ENCODE results near the gene RARB.

DNA sequence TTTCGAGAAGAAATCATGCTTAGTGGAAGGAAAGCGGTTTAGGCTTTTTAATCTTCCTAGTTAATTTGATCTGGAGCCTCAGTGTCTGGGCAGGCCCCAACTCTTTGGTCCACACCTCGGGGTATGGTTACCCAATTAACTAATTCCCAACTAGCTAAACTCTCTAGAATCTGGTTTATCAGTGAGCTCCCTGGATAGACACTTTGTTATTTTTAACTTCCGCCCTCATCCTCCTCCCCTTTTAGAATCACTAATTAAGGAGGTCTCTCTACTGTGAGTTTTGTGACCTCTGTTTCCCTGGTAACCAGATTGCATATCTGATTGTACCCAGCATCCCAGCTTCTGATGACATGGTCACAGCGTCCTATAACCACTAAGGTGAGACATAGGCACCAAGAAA lies 112.2 kb downstream of the RARB start:
- TF ChIP-seq TCF4 (CRISPR knock-in tag; IDR thresholded peaks at IDR 0.05; ENCODE audit: borderline replicate concordance), result no peak
- TF ChIP-seq, protein P1, sequence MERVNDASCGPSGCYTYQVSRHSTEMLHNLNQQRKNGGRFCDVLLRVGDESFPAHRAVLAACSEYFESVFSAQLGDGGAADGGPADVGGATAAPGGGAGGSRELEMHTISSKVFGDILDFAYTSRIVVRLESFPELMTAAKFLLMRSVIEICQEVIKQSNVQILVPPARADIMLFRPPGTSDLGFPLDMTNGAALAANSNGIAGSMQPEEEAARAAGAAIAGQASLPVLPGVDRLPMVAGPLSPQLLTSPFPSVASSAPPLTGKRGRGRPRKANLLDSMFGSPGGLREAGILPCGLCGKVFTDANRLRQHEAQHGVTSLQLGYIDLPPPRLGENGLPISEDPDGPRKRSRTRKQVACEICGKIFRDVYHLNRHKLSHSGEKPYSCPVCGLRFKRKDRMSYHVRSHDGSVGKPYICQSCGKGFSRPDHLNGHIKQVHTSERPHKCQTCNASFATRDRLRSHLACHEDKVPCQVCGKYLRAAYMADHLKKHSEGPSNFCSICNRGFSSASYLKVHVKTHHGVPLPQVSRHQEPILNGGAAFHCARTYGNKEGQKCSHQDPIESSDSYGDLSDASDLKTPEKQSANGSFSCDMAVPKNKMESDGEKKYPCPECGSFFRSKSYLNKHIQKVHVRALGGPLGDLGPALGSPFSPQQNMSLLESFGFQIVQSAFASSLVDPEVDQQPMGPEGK (CRISPR knock-in tag; IDR thresholded peaks at IDR 0.05; ENCODE audit: borderline replicate concordance), result no peak
- no peak for TF ChIP-seq SNAI2 (CRISPR knock-in tag; IDR thresholded peaks at IDR 0.05)
- TF ChIP-seq OSR1 (CRISPR knock-in tag; IDR thresholded peaks at IDR 0.05), result no peak
- TF ChIP-seq, protein P2, sequence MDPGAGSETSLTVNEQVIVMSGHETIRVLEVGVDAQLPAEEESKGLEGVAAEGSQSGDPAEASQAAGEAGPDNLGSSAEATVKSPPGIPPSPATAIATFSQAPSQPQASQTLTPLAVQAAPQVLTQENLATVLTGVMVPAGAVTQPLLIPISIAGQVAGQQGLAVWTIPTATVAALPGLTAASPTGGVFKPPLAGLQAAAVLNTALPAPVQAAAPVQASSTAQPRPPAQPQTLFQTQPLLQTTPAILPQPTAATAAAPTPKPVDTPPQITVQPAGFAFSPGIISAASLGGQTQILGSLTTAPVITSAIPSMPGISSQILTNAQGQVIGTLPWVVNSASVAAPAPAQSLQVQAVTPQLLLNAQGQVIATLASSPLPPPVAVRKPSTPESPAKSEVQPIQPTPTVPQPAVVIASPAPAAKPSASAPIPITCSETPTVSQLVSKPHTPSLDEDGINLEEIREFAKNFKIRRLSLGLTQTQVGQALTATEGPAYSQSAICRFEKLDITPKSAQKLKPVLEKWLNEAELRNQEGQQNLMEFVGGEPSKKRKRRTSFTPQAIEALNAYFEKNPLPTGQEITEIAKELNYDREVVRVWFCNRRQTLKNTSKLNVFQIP (CRISPR knock-in tag; IDR thresholded peaks at IDR 0.05; ENCODE audit: borderline replicate concordance, low read depth), result no peak
- TF ChIP-seq ZFP3 (CRISPR knock-in tag; IDR thresholded peaks at IDR 0.05), result no peak
- no peak for TF ChIP-seq ZFP30 (CRISPR knock-in tag; IDR thresholded peaks at IDR 0.05)
- no peak for TF ChIP-seq ZC3H10 (CRISPR knock-in tag; IDR thresholded peaks at IDR 0.05)
- TF ChIP-seq PPARA (CRISPR knock-in tag; IDR thresholded peaks at IDR 0.05; ENCODE audit: borderline replicate concordance), result no peak
- no peak for TF ChIP-seq ZNF8 (CRISPR knock-in tag; IDR thresholded peaks at IDR 0.05)
- no peak for TF ChIP-seq TOX (CRISPR knock-in tag; IDR thresholded peaks at IDR 0.05; ENCODE audit: borderline replicate concordance)
- no peak for TF ChIP-seq RARB (CRISPR knock-in tag; IDR thresholded peaks at IDR 0.05)
- TF ChIP-seq ZNF70 (CRISPR knock-in tag; IDR thresholded peaks at IDR 0.05), result no peak
- TF ChIP-seq BACH2 (CRISPR knock-in tag; IDR thresholded peaks at IDR 0.05; ENCODE audit: borderline replicate concordance), result no peak

Data from SK-N-SH treated with all-trans-retinoic acid at 6 μM for 48 hours (cell line).